Mesenchymal stem cell (in vitro differentiated cells and primary cell): ENCODE data around the gene AIG1.
"Not testable (repeated sequence)": the region's sequence is repeated elsewhere in the genome, so short reads cannot be mapped to it uniquely, and the experiment has no call there.

ENCODE experiments used
- DNase-seq: peaks from one replicate; pipeline ENCODE4 v3.0.0-alpha.2; 2013
- H2AFZ ChIP-seq: one replicate; pipeline ENCODE4 v1.6.1; 2013; ENCODE audit warnings: low read depth, mild to moderate bottlenecking, control low read depth, inconsistent platforms, low read length, moderate library complexity
- H2AK5ac ChIP-seq: 2 replicates; pipeline ENCODE4 v1.6.1; 2013; ENCODE audit warnings: low read length, moderate library complexity, mild to moderate bottlenecking, inconsistent platforms; ENCODE audit not compliant: severe bottlenecking
- H2BK120ac ChIP-seq: one replicate; pipeline ENCODE4 v1.6.1; 2013; ENCODE audit warnings: low read depth, mild to moderate bottlenecking, inconsistent platforms, low read length, moderate library complexity
- H2BK12ac ChIP-seq, 2 experiments: one replicate each; pipeline ENCODE4 v1.6.1; 2013; ENCODE audit warnings: inconsistent platforms in 2 of 2, low read length in 2 of 2, mild to moderate bottlenecking in 2 of 2, moderate library complexity in 2 of 2, control low read depth in 1 of 2
- H2BK15ac ChIP-seq: one replicate; pipeline ENCODE4 v1.6.1; 2013; ENCODE audit warnings: mild to moderate bottlenecking, low read depth, inconsistent platforms; ENCODE audit not compliant: poor library complexity, severe bottlenecking
- H2BK5ac ChIP-seq: 2 replicates; pipeline ENCODE4 v1.6.1; 2013; ENCODE audit warnings: low read depth, mild to moderate bottlenecking, low read length, control low read depth, inconsistent platforms; ENCODE audit not compliant: poor library complexity, severe bottlenecking
- H3K14ac ChIP-seq, 2 experiments: one replicate each; pipeline ENCODE4 v1.6.1; 2013; ENCODE audit warnings: inconsistent platforms in 2 of 2, low read length in 2 of 2, control low read depth in 1 of 2, mild to moderate bottlenecking in 1 of 2, moderate library complexity in 1 of 2
- H3K18ac ChIP-seq, 2 experiments: one replicate each; pipeline ENCODE4 v1.6.1; 2013; ENCODE audit warnings: inconsistent platforms in 2 of 2, low read length in 2 of 2, control low read depth in 1 of 2, low read depth in 1 of 2, mild to moderate bottlenecking in 1 of 2
- H3K23ac ChIP-seq, 2 experiments: one replicate each; pipeline ENCODE4 v1.6.1; 2013; ENCODE audit warnings: inconsistent platforms in 2 of 2, low read length in 2 of 2, mild to moderate bottlenecking in 2 of 2, moderate library complexity in 2 of 2, control low read depth in 1 of 2
- H3K27ac ChIP-seq: 2 replicates; pipeline ENCODE4 v1.5.1; 2013; ENCODE audit warnings: mild to moderate bottlenecking, moderate library complexity, low read length, control low read depth, inconsistent platforms; ENCODE audit not compliant: poor library complexity, severe bottlenecking
- H3K27me3 ChIP-seq, 2 experiments: 2 replicates each; pipeline versions ENCODE4 v1.6.1 to v1.7.0; 2013; ENCODE audit warnings: low read length in 2 of 2, mild to moderate bottlenecking in 2 of 2, moderate library complexity in 2 of 2, control low read depth in 1 of 2, inconsistent platforms in 1 of 2; ENCODE audit not compliant: control insufficient read depth in 1 of 2, insufficient read depth in 1 of 2
- H3K36me3 ChIP-seq, 2 experiments: 2 replicates each; pipeline versions ENCODE4 v1.6.1 to v1.7.0; 2013; ENCODE audit warnings: low read length in 2 of 2, control low read depth in 1 of 2, inconsistent platforms in 1 of 2, low read depth in 1 of 2, mild to moderate bottlenecking in 1 of 2; ENCODE audit not compliant: insufficient read depth in 2 of 2, control insufficient read depth in 1 of 2
- H3K4ac ChIP-seq, 2 experiments: one replicate each; pipeline ENCODE4 v1.6.1; 2013; ENCODE audit warnings: inconsistent platforms in 2 of 2, low read length in 2 of 2, mild to moderate bottlenecking in 2 of 2, moderate library complexity in 2 of 2, control low read depth in 1 of 2, low read depth in 1 of 2
- H3K4me1 ChIP-seq: 2 replicates; pipeline ENCODE4 v1.6.1; 2013; ENCODE audit warnings: low read depth, low read length, control low read depth; ENCODE audit not compliant: control insufficient read depth, insufficient read depth
- H3K4me2 ChIP-seq: 2 replicates; pipeline ENCODE4 v1.6.1; 2013; ENCODE audit warnings: low read length, mild to moderate bottlenecking, inconsistent platforms; ENCODE audit not compliant: poor library complexity, severe bottlenecking
- H3K4me3 ChIP-seq, 2 experiments: 2 replicates each; pipeline versions ENCODE4 v1.5.1 to v1.7.0; 2013; ENCODE audit warnings: low read length in 2 of 2, mild to moderate bottlenecking in 2 of 2, control low read depth in 1 of 2, low read depth in 1 of 2; ENCODE audit not compliant: insufficient read depth in 1 of 2
- H3K79me1 ChIP-seq: replicated peaks from 2 replicates; pipeline ENCODE4 v1.6.1; 2013; ENCODE audit warnings: mild to moderate bottlenecking, control low read depth, low read length, inconsistent platforms; ENCODE audit not compliant: poor library complexity, severe bottlenecking
- H3K9ac ChIP-seq: 2 replicates; pipeline ENCODE4 v1.7.0; 2013; ENCODE audit warnings: mild to moderate bottlenecking, low read length, moderate library complexity
- H3K9me3 ChIP-seq: 2 replicates; pipeline ENCODE4 v1.7.0; 2013; ENCODE audit warnings: mild to moderate bottlenecking, low read length; ENCODE audit not compliant: control insufficient read depth
- H4K8ac ChIP-seq: one replicate; pipeline ENCODE4 v1.6.1; 2013; ENCODE audit warnings: inconsistent platforms, mild to moderate bottlenecking, low read length, moderate library complexity
- H4K91ac ChIP-seq: one replicate; pipeline ENCODE4 v1.6.1; 2013; ENCODE audit warnings: mild to moderate bottlenecking, low read length, inconsistent platforms
- WGBS: methylation state at CpG from one replicate; pipeline ENCODE4 v1.1.7; 2013; ENCODE audit warnings: mixed read lengths; 5-methylcytosine and 5-hydroxymethylcytosine counted together

AIG1 gene

DNA sequence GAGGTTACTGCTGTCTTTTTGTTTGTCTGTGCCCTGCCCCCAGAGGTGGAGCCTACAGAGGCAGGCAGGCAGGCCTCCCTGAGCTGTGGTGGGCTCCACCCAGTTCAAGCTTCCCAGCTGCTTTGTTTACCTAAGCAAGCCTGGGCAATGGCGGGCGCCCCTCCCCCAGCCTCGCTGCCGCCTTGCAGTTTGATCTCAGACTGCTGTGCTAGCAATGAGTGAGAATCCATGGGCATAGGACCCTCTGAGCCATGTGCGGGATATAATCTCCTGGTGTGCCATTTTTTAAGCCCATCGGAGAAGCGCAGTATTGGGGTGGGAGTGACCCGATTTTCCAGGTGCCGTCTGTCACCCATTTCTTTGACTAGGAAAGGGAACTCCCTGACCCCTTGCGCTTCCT, 247.1 kb downstream of the AIG1 start:
- not testable (repeated sequence) for H2BK15ac ChIP-seq, H2AK5ac ChIP-seq, H3K9ac ChIP-seq, H2BK12ac ChIP-seq, H4K91ac ChIP-seq, H3K9me3 ChIP-seq, H2BK120ac ChIP-seq, H3K4ac ChIP-seq, H3K4me2 ChIP-seq, H3K18ac ChIP-seq, H3K4me1 ChIP-seq, DNase-seq, H3K4me3 ChIP-seq, H3K27me3 ChIP-seq, H3K36me3 ChIP-seq, H2AFZ ChIP-seq, H3K79me1 ChIP-seq, H3K27ac ChIP-seq, H2BK5ac ChIP-seq, H4K8ac ChIP-seq, H3K23ac ChIP-seq, H3K14ac ChIP-seq
- 95% methylated on average over 9 of the region's 10 CpGs for WGBS

DNA sequence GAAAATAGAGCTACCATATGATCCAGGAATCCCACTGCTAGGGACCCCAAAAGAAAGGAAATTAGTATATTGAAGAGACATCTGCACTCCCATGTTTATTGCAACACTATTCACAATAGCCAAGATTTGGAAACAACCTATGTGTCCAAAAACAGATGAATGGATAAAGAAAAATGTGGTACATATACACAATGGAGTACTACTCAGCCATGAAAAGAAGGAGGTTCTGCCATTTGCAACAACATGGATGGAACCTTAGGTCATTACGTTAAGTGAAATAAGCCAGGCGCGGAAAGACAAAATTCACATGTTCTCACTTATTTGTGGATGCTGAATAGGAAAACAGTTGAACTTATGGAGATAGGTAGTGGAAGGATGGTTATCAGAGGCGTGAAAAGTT, 252.5 kb downstream of the AIG1 start:
- H3K9me3 ChIP-seq: peaks cover 7% of the 10 kb centered on the region
- H3K79me1 ChIP-seq: no peaks in the 10 kb centered on the region
- WGBS: 96% methylated on average over 4 of the region's 4 CpGs
- no peaks in the 10 kb centered on the region for H3K27me3 ChIP-seq
- no peak overlapping the region for H3K27ac ChIP-seq
- H3K36me3 ChIP-seq: no peaks in the 10 kb centered on the region
- H2BK15ac ChIP-seq: no peak overlapping the region
- H3K4me1 ChIP-seq: no peaks in the 10 kb centered on the region
- no peak overlapping the region for H3K4me3 ChIP-seq
- DNase-seq: no peak
- no peak overlapping the region for H3K23ac ChIP-seq
- no peak overlapping the region for H2BK5ac ChIP-seq
- H4K8ac ChIP-seq: no peak overlapping the region
- no peak overlapping the region for H4K91ac ChIP-seq
- no peak overlapping the region for H3K4ac ChIP-seq
- no peak overlapping the region for H3K18ac ChIP-seq
- no peak overlapping the region for H2AK5ac ChIP-seq
- H2BK12ac ChIP-seq: no peak overlapping the region
- no peak overlapping the region for H3K9ac ChIP-seq
- no peak overlapping the region for H2BK120ac ChIP-seq
- H3K4me2 ChIP-seq: no peak overlapping the region
- no peak overlapping the region for H3K14ac ChIP-seq
- no peak overlapping the region for H2AFZ ChIP-seq

DNA sequence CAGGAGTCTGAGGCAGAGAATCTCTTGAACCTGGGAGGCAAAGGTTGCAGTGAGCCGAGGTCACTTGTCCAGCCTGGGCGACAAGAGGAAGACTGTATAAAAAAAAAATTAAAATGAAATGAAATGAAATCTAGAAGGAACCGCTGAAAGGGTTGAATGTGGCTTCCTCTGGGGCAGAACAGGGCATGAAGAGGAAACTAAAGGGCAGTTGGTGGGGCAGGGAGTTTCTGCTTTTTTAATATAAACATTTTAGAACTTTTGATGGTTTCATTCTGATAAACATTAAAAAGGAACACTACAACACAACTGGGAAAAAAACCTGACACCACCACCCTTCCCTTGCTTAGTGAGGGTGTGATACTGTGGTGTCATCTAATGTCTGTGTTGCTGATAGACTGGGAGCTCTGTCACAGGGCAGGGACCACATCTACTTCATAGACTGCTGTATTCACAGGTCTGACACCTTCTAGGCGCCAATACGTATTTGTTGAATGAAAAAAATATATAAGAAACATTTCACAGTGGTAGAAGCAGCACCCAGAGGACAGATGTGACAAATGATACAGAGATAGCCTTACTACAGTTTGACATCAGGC, 260.9 kb downstream of the AIG1 start:
- H3K23ac ChIP-seq: no peak overlapping the region
- no peak overlapping the region for H3K4ac ChIP-seq
- no peak overlapping the region for H3K14ac ChIP-seq
- H3K9me3 ChIP-seq: no peaks in the 10 kb centered on the region
- H2BK5ac ChIP-seq: no peak overlapping the region
- no peaks in the 10 kb centered on the region for H3K36me3 ChIP-seq
- no peak for DNase-seq
- H3K4me3 ChIP-seq: no peak overlapping the region
- no peaks in the 10 kb centered on the region for H3K4me1 ChIP-seq
- no peak overlapping the region for H3K18ac ChIP-seq
- no peaks in the 10 kb centered on the region for H3K27me3 ChIP-seq
- WGBS: 94% methylated on average over 5 of the region's 5 CpGs
- no peak overlapping the region for H2BK12ac ChIP-seq
- H2BK120ac ChIP-seq: no peak overlapping the region
- no peak overlapping the region for H4K8ac ChIP-seq
- no peak overlapping the region for H3K4me2 ChIP-seq
- no peak overlapping the region for H2AFZ ChIP-seq
- no peak overlapping the region for H4K91ac ChIP-seq
- no peak overlapping the region for H2AK5ac ChIP-seq
- H3K79me1 ChIP-seq: no peaks in the 10 kb centered on the region
- no peak overlapping the region for H3K27ac ChIP-seq
- H2BK15ac ChIP-seq: no peak overlapping the region
- H3K9ac ChIP-seq: no peak overlapping the region

DNA sequence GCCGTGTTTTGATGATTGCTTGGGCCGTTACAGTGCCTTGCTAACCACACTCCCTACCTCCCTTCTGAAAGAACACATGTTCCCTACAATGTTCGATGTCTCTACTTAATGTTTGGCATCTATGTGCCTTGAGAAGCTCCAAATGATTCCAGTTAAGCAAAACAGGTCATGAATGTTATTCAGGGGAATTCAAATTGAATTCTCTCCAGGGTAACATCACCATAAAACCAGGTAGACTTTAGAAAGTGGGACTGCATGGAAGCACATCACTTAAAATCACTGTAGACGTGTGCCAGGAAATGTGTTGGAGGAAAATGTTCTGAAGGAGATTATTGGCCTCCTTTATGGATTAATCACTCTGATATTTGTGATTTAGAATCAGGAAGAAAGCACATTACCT, 261.7 kb downstream of the AIG1 start:
- H3K18ac ChIP-seq: no peak overlapping the region
- no peaks in the 10 kb centered on the region for H3K36me3 ChIP-seq
- H3K79me1 ChIP-seq: no peaks in the 10 kb centered on the region
- H2BK120ac ChIP-seq: no peak overlapping the region
- H2BK12ac ChIP-seq: no peak overlapping the region
- H3K9ac ChIP-seq: no peak overlapping the region
- no peaks in the 10 kb centered on the region for H3K4me1 ChIP-seq
- no peak overlapping the region for H4K91ac ChIP-seq
- no peaks in the 10 kb centered on the region for H3K9me3 ChIP-seq
- H2BK5ac ChIP-seq: no peak overlapping the region
- H3K4me2 ChIP-seq: no peak overlapping the region
- H3K14ac ChIP-seq: no peak overlapping the region
- WGBS: 72% methylated on average over 3 of the region's 4 CpGs
- H3K27ac ChIP-seq: no peak overlapping the region
- no peak overlapping the region for H2BK15ac ChIP-seq
- H2AK5ac ChIP-seq: no peak overlapping the region
- no peak for DNase-seq
- H2AFZ ChIP-seq: no peak overlapping the region
- no peak overlapping the region for H3K4ac ChIP-seq
- no peak overlapping the region for H3K4me3 ChIP-seq
- H3K27me3 ChIP-seq: no peaks in the 10 kb centered on the region
- no peak overlapping the region for H3K23ac ChIP-seq
- H4K8ac ChIP-seq: no peak overlapping the region
